Testis (tissue), 3 donors: Measurements from ENCODE around the gene HEATR5B. TPM values are rescaled to one million over a fixed set of nuclear protein-coding genes. Genes with fewer than 3 reads are reported as not detected.
A peak's percentile ranks its signal among the peaks of the same experiment; 100 is the strongest.

ENCODE experiments used
- DNase-seq: peaks from one replicate; pipeline ENCODE4 v3.0.0-alpha.2; 2019
- H3K27ac ChIP-seq, 2 donors: fragments of 200-600 bp; sonication (generic); one replicate each; pipeline ENCODE4 v1.5.1; 2019
- H3K27me3 ChIP-seq: fragments of 200-600 bp; sonication (generic); one replicate; pipeline ENCODE4 v1.5.1; 2019
- H3K36me3 ChIP-seq: fragments of 200-600 bp; sonication (generic); one replicate; pipeline ENCODE4 v1.5.1; 2017; ENCODE audit warnings: low read depth; ENCODE audit errors: missing control alignments
- H3K4me1 ChIP-seq: fragments of 200-600 bp; sonication (generic); one replicate; pipeline ENCODE4 v1.5.1; 2019
- H3K4me3 ChIP-seq, 2 donors: fragments of 200-600 bp; sonication (generic); one replicate each; pipeline ENCODE4 v1.5.1; 2017 to 2019
- H3K9me3 ChIP-seq: fragments of 200-600 bp; sonication (generic); one replicate; pipeline ENCODE4 v1.5.1; 2017
- CTCF ChIP-seq, 3 experiments: fragments of 450-650 bp in 2 of 3; fragments of 200-600 bp in 1 of 3; sonication (generic) in 1 of 3; IDR thresholded peaks; one replicate each; pipeline ENCODE4 v1.5.1; 2016 to 2019; ENCODE audit warnings: antibody characterized with exemption in 3 of 3, mild to moderate bottlenecking in 2 of 3, moderate library complexity in 1 of 3
- POLR2A ChIP-seq: fragments of 450-650 bp; IDR thresholded peaks from one replicate; pipeline ENCODE4 v1.6.1; 2017; ENCODE audit warnings: antibody characterized with exemption, mild to moderate bottlenecking, moderate library complexity
- WGBS, 2 donors: methylation state at CpG; one replicate each; pipeline ENCODE4 v1.1.5; 2018; 5-methylcytosine and 5-hydroxymethylcytosine counted together
- intact Hi-C: fragments of 100-400 bp; cut with DNase I; formaldehyde crosslinking; loops from one replicate; pipeline ENCODE4 v1.15.1; 2023; ENCODE audit warnings: low total_unique reads
- polyA plus RNA-seq: library from polyadenylated mRNA; stranded (reverse); fragments of 350-450 nt; fragmentation: Illumina TruSeq; extraction: RNeasy Lipid Tissue Mini Kit (QIAGEN cat#74804); gene quantifications from one replicate; pipeline ENCODE4 v1.2.3, GENCODE V29; 2014; ENCODE audit warnings: low read depth, low replicate concordance; ENCODE audit not compliant: insufficient read depth
- total RNA-seq, 2 donors: library from RNA; depleted of rRNA; stranded (reverse); fragments of >200 nt; gene quantifications; one replicate each; pipeline ENCODE4 v1.2.3, GENCODE V29; 2016

HEATR5B gene
- total and polyA plus RNA-seq, 3 donors from 2014 or later: 12.9 to 41.6 (median 35.7) TPM

- H3K36me3 ChIP-seq: no peaks in the 10 kb centered on the region
- WGBS, 2 donors: 85 to 86% methylated on average over 5 of the region's 5 CpGs
- H3K27me3 ChIP-seq: no peaks in the 10 kb centered on the region
- TF ChIP-seq POLR2A (no peak), CTCF (IDR thresholded peaks at IDR 0.05) (no peak)
- no peaks in the 10 kb centered on the region for H3K4me1 ChIP-seq
- no peak for DNase-seq
- H3K27ac ChIP-seq: no peak overlapping the region
- H3K9me3 ChIP-seq: no peaks in the 10 kb centered on the region
- intact Hi-C loops: no loop called here
- no peak overlapping the region for H3K4me3 ChIP-seq
Observed at GRCh38 chr2:37091873-37092272, 7.7 kb upstream of the HEATR5B start.

GRCh38 chr2:37090019-37090477 lies 5.9 kb upstream of the HEATR5B start:
- Histone ChIP-seq H3K27me3 (no peaks in the 10 kb centered on the region), H3K4me3 (no peak overlapping the region), H3K36me3 (no peaks in the 10 kb centered on the region), H3K27ac (no peak overlapping the region), H3K4me1 (peaks cover 8% of the 10 kb centered on the region), H3K9me3 (no peaks in the 10 kb centered on the region)
- TF ChIP-seq CTCF (IDR thresholded peaks at IDR 0.05) (no peak), POLR2A (no peak)
- WGBS, 2 donors: 84 to 91% methylated on average over 4 of the region's 4 CpGs
- intact Hi-C loops: no loop called here
- no peak for DNase-seq

GRCh38 chr2:37085731-37086147 lies 1.6 kb upstream of the HEATR5B start:
- H3K36me3 ChIP-seq: no peaks in the 10 kb centered on the region
- intact Hi-C loops: no loop called here
- DNase-seq: no peak
- H3K4me1 ChIP-seq: peaks cover 21% of the 10 kb centered on the region
- H3K27me3 ChIP-seq: no peaks in the 10 kb centered on the region
- no peak overlapping the region for H3K4me3 ChIP-seq
- H3K9me3 ChIP-seq: no peaks in the 10 kb centered on the region
- 50 to 58% methylated on average over 1 of the region's 1 CpG for WGBS, 2 donors
- TF ChIP-seq POLR2A (no peak), CTCF (IDR thresholded peaks at IDR 0.05) (no peak)
- no peak overlapping the region for H3K27ac ChIP-seq

GRCh38 chr2:37084797-37085196 lies 625 bp upstream of the HEATR5B start:
- Histone ChIP-seq H3K4me3 (peak overlapping the region; percentile 76 to 94), H3K9me3 (no peaks in the 10 kb centered on the region), H3K27ac (peak overlapping the region; percentile 56 to 62), H3K4me1 (peaks cover 21% of the 10 kb centered on the region), H3K27me3 (no peaks in the 10 kb centered on the region), H3K36me3 (no peaks in the 10 kb centered on the region)
- TF ChIP-seq POLR2A (no peak), CTCF (IDR thresholded peaks at IDR 0.05) (no peak)
- DNase-seq: no peak
- intact Hi-C loops: no loop called here
- 1 to 2% methylated on average over 10 of the region's 10 CpGs for WGBS, 2 donors

GRCh38 chr2:37080689-37081088 lies 3.5 kb downstream of the HEATR5B start:
- no peak for DNase-seq
- no peaks in the 10 kb centered on the region for H3K27me3 ChIP-seq
- peaks cover 19% of the 10 kb centered on the region for H3K4me1 ChIP-seq
- H3K4me3 ChIP-seq: no peak overlapping the region
- intact Hi-C loops: no loop called here
- WGBS, 2 donors: 69 to 72% methylated on average over 3 of the region's 3 CpGs
- H3K27ac ChIP-seq: no peak overlapping the region
- H3K36me3 ChIP-seq: no peaks in the 10 kb centered on the region
- H3K9me3 ChIP-seq: no peaks in the 10 kb centered on the region
- TF ChIP-seq POLR2A: no peak
- TF ChIP-seq CTCF (IDR thresholded peaks at IDR 0.05): no peak
